HepG2 (cell line): ENCODE results near the gene EPHA4. TPM values are rescaled to one million over a fixed set of nuclear protein-coding genes. Genes with fewer than 3 reads are reported as not detected.

ENCODE experiments used
- ATAC-seq: fragments of 200-7000 bp; cut with Tn5 transposase; 3 replicates; pipeline ENCODE4 v1.9.1; 2020; ENCODE audit warnings: mild to moderate bottlenecking, moderate library complexity
- BruUV-seq: library from RNA; stranded (reverse); fragments of 400-500 nt; replicated peaks from 2 replicates; lab custom pipeline; 2021; lab: Mats Ljungman, UMichigan
- CTCF ChIA-PET: fragments of 300-600 bp; formaldehyde crosslinking; extraction: SDS; loops from one replicate; lab custom pipeline; 2021; ENCODE audit warnings: low total read pairs, inconsistent platforms, low intra/inter-chr PET ratio; lab: Yijun Ruan, JAX
- POLR2A ChIA-PET: fragments of 350-600 bp; sonication (Branson Sonifier 250); formaldehyde crosslinking; loops from one replicate; lab custom pipeline; 2020; ENCODE audit warnings: antibody characterized with exemption, inconsistent platforms; lab: Yijun Ruan, JAX
- DNase-seq: peaks from one replicate; pipeline ENCODE4 v3.0.0-alpha.2; 2015; ENCODE audit warnings: low spot score
- FAIRE-seq: peaks from 3 replicates; lab custom pipeline; 2011; peaks lifted over from hg19 to GRCh38; lab: Jason Lieb, UNC
- H2AFZ ChIP-seq: one replicate; pipeline ENCODE4 v1.6.1; 2011; ENCODE audit warnings: low read length, inconsistent platforms
- H3K27ac ChIP-seq: fragments of 300-600 bp; 3 replicates; pipeline ENCODE4 v1.8.0; 2011; ENCODE audit warnings: mixed run types, mild to moderate bottlenecking, mixed read lengths, low read length, inconsistent platforms; ENCODE audit not compliant: insufficient read depth; ENCODE audit errors: extremely low read length
- H3K27me3 ChIP-seq, 2 experiments: fragments of 200-600 bp in 1 of 2; 2 replicates in 1 of 2; 3 replicates in 1 of 2; pipeline versions ENCODE4 v1.6.0 to v1.8.0; 2011; ENCODE audit warnings: low read length in 2 of 2, mild to moderate bottlenecking in 2 of 2, moderate library complexity in 2 of 2, inconsistent platforms in 1 of 2; ENCODE audit not compliant: insufficient read depth in 2 of 2, control insufficient read depth in 1 of 2
- H3K36me3 ChIP-seq, 2 experiments: fragments of 200-600 bp in 1 of 2; replicated peaks in 1 of 2; 2 replicates in 1 of 2; 3 replicates in 1 of 2; pipeline versions ENCODE4 v1.5.1 to v1.8.0; 2011; ENCODE audit warnings: low read length in 2 of 2, inconsistent platforms in 1 of 2; ENCODE audit not compliant: insufficient read depth in 2 of 2, control insufficient read depth in 1 of 2
- H3K4me1 ChIP-seq: 2 replicates; pipeline ENCODE4 v1.5.1; 2012; ENCODE audit warnings: low read length, inconsistent platforms; ENCODE audit not compliant: insufficient read depth
- H3K4me2 ChIP-seq: 2 replicates; pipeline ENCODE4 v1.6.0; 2011; ENCODE audit warnings: low read depth, low read length, inconsistent platforms
- H3K4me3 ChIP-seq, 3 experiments: fragments of 200-600 bp in 1 of 3; sonication (generic), shearing (Covaris generic) in 1 of 3; replicated peaks in 1 of 3; 2 replicates each; pipeline ENCODE4 v1.5.1; 2011 to 2016; ENCODE audit warnings: low read length in 3 of 3, inconsistent platforms in 2 of 3, low read depth in 2 of 3, mild to moderate bottlenecking in 2 of 3, control low read depth in 1 of 3, mixed read lengths in 1 of 3; ENCODE audit not compliant: insufficient read depth in 1 of 3
- H3K79me2 ChIP-seq: one replicate; pipeline ENCODE4 v1.6.1; 2011; ENCODE audit warnings: low read length, inconsistent platforms; ENCODE audit not compliant: insufficient read depth
- H3K9ac ChIP-seq: 2 replicates; pipeline ENCODE4 v1.6.0; 2011; ENCODE audit warnings: mild to moderate bottlenecking, low read depth, low read length, inconsistent platforms; ENCODE audit not compliant: insufficient read depth
- H3K9me3 ChIP-seq: 2 replicates; pipeline ENCODE4 v1.5.1; 2012; ENCODE audit warnings: mild to moderate bottlenecking, low read length
- H4K20me1 ChIP-seq: 2 replicates; pipeline ENCODE4 v1.6.0; 2011; ENCODE audit warnings: inconsistent platforms, mild to moderate bottlenecking, low read length, moderate library complexity; ENCODE audit not compliant: insufficient read depth
- ARNT2 ChIP-seq: sonication (generic); formaldehyde crosslinking; IDR thresholded peaks from 2 replicates; pipeline ENCODE4 v1.8.0; 2022; ENCODE audit warnings: mild to moderate bottlenecking, low read depth, missing genetic modification reagents, moderate library complexity
- DPF2 ChIP-seq: sonication (generic); formaldehyde crosslinking; IDR thresholded peaks from 2 replicates; pipeline ENCODE4 v1.4.0; 2020; ENCODE audit warnings: mild to moderate bottlenecking, low read depth, missing genetic modification reagents, borderline replicate concordance
- HOXA3 ChIP-seq: sonication (generic); formaldehyde crosslinking; IDR thresholded peaks from 2 replicates; pipeline ENCODE4 v1.5.0; 2020; ENCODE audit warnings: missing genetic modification reagents
- MAFK ChIP-seq, 2 experiments: IDR thresholded peaks in 1 of 2; conservative IDR thresholded peaks in 1 of 2; 2 replicates each; pipeline ENCODE4 v1.6.1; 2011; ENCODE audit warnings: improper control_type of control experiment in 2 of 2, low read length in 2 of 2
- MED8 ChIP-seq: sonication (generic); formaldehyde crosslinking; IDR thresholded peaks from 2 replicates; pipeline ENCODE4 v1.8.1; 2023; ENCODE audit warnings: mild to moderate bottlenecking, missing genetic modification reagents; ENCODE audit not compliant: insufficient replicate concordance
- MZF1 ChIP-seq: sonication (generic); formaldehyde crosslinking; IDR thresholded peaks from 2 replicates; pipeline ENCODE4 v1.8.1; 2023; ENCODE audit warnings: mild to moderate bottlenecking, missing genetic modification reagents, borderline replicate concordance
- PITX1 ChIP-seq: sonication (generic); formaldehyde crosslinking; IDR thresholded peaks from 2 replicates; pipeline ENCODE4 v1.5.1; 2020; ENCODE audit warnings: mild to moderate bottlenecking, missing genetic modification reagents
- RAD21 ChIP-seq: fragments of 450-650 bp; formaldehyde crosslinking; IDR thresholded peaks from 2 replicates; pipeline ENCODE4 v1.5.0; 2020; ENCODE audit warnings: mild to moderate bottlenecking
- RNF2 ChIP-seq: fragments of 450-650 bp; conservative IDR thresholded peaks from 2 replicates; pipeline ENCODE4 v1.6.1; 2016; ENCODE audit warnings: low read depth
- TARDBP ChIP-seq: sonication (generic); formaldehyde crosslinking; IDR thresholded peaks from 2 replicates; pipeline ENCODE4 v1.8.0; 2022; ENCODE audit warnings: mild to moderate bottlenecking, missing genetic modification reagents
- TCF7L2 ChIP-seq: IDR thresholded peaks from 2 replicates; pipeline ENCODE4 v1.6.1; 2011; ENCODE audit warnings: mild to moderate bottlenecking, low read depth, low read length, moderate library complexity
- ZBTB1 ChIP-seq: sonication (generic); formaldehyde crosslinking; IDR thresholded peaks from 2 replicates; pipeline ENCODE4 v1.4.0; 2020; ENCODE audit warnings: missing genetic modification reagents, borderline replicate concordance
- ZBTB10 ChIP-seq: sonication (generic); formaldehyde crosslinking; IDR thresholded peaks from 2 replicates; pipeline ENCODE4 v1.4.0; 2020; ENCODE audit warnings: missing genetic modification reagents, borderline replicate concordance
- ZKSCAN1 ChIP-seq: fragments of 150-350 bp; IDR thresholded peaks from 2 replicates; pipeline ENCODE4 v1.6.1; 2014; ENCODE audit warnings: low read length
- ZKSCAN5 ChIP-seq: sonication (generic); formaldehyde crosslinking; IDR thresholded peaks from 2 replicates; pipeline ENCODE4 v1.5.1; 2020; ENCODE audit warnings: mild to moderate bottlenecking, missing genetic modification reagents
- ZNF18 ChIP-seq: sonication (generic); formaldehyde crosslinking; IDR thresholded peaks from 2 replicates; pipeline ENCODE4 v1.8.0; 2022; ENCODE audit warnings: mild to moderate bottlenecking, missing genetic modification reagents; ENCODE audit not compliant: insufficient replicate concordance
- ZNF234 ChIP-seq: sonication (generic); formaldehyde crosslinking; conservative IDR thresholded peaks from 2 replicates; pipeline ENCODE4 v1.5.1; 2020; ENCODE audit warnings: mild to moderate bottlenecking, missing genetic modification reagents
- ZNF674 ChIP-seq: sonication (generic); formaldehyde crosslinking; IDR thresholded peaks from 2 replicates; pipeline ENCODE4 v1.5.0; 2020; ENCODE audit warnings: low read depth, mild to moderate bottlenecking, missing genetic modification reagents
- ZNF790 ChIP-seq: sonication (generic); formaldehyde crosslinking; IDR thresholded peaks from 2 replicates; pipeline ENCODE4 v1.8.0; 2022; ENCODE audit warnings: missing genetic modification reagents, mild to moderate bottlenecking, borderline replicate concordance
- ZNF850 ChIP-seq: sonication (generic); formaldehyde crosslinking; conservative IDR thresholded peaks from 2 replicates; pipeline ENCODE4 v1.9.0; 2021; ENCODE audit warnings: mild to moderate bottlenecking, missing genetic modification reagents
- WGBS: methylation state at CpG from one replicate; pipeline ENCODE4 v1.1.6; 2017; ENCODE audit warnings: low lambda C conversion rate; 5-methylcytosine and 5-hydroxymethylcytosine counted together
- in situ Hi-C: cut with HindIII; loops from 2 replicates; pipeline ENCODE4 v1.10.0; 2017; ENCODE audit warnings: low pct_unique_long_range_greater_than_20kb; ENCODE audit not compliant: extremely low pct_ligation_motif_present
- intact Hi-C: fragments of 100-400 bp; cut with micrococcal nuclease; formaldehyde crosslinking; loops from one replicate; pipeline ENCODE4 v1.10.0; 2022; ENCODE audit not compliant: unreplicated experiment
- polyA plus RNA-seq, 8 experiments: library from polyadenylated mRNA; depleted of rRNA in 3 of 8; stranded (reverse) in 7 of 8; unstranded in 1 of 8; fragments of >200 nt; fragmentation: Illumina TruSeq in 4 of 8; extraction: Trizol in 4 of 8; gene quantifications; 2 replicates each; pipeline versions ENCODE4 v1.2.1 to v1.2.3, GENCODE V29; 2011 to 2016; ENCODE audit warnings: low read depth in 4 of 8, missing spikeins in 1 of 8, mixed read lengths in 1 of 8; ENCODE audit not compliant: insufficient read depth in 1 of 8
- total RNA-seq, 5 experiments: library from RNA; depleted of rRNA; stranded (reverse); fragments of >200 nt; fragmentation: Illumina TruSeq; extraction: Trizol; gene quantifications; 2 replicates each; pipeline ENCODE4 v1.2.3, GENCODE V29; 2016; ENCODE audit warnings: low read depth in 1 of 5

The EPHA4 gene
- total and polyA plus RNA-seq, 2 of the 13 experiments (the other 11 are each of a cell fraction or from before 2014, with no cell fraction given) = not detected

- Histone ChIP-seq H3K4me3 (peak overlapping the region; percentile 2 to 68 (median 37); a peak in 3 of 6 replicates), H3K79me2 (no peaks in the 10 kb centered on the region), H4K20me1 (no peaks in the 10 kb centered on the region), H2AFZ (peak overlapping the region; percentile 4), H3K36me3 (no peaks in the 10 kb centered on the region), H3K9ac (0 out of 2 replicates have a peak overlapping the region, but pooled peaks have one; percentile 23), H3K4me1 (peaks cover 7% of the 10 kb centered on the region), H3K9me3 (no peaks in the 10 kb centered on the region), H3K27me3 (peaks cover 4 to 45% of the 10 kb centered on the region in 2 experiments; a peak in 4 of 5 replicates), H3K27ac (no peak overlapping the region), H3K4me2 (peak overlapping the region; percentile 87)
- ChIA-PET CTCF (interaction anchor here (1.8 to 2.5 kb wide), 2 partner anchors 887 to 1837 kb away, joined by 13 to 33 read pairs; no protein-coding TSS in a partner anchor), POLR2A (no interaction called here)
- in situ Hi-C loops (loop anchor here (5.0 to 25.0 kb wide), 3 partner anchors 886 to 1836 kb away; no protein-coding TSS in a partner anchor), intact Hi-C loops (loop anchor here (1.0 kb wide), 2 partner anchors 886 to 1837 kb away; no protein-coding TSS in a partner anchor)
- BruUV-seq = no TSS peak
- ATAC-seq (peak; percentile 97), FAIRE-seq (no peak), DNase-seq (peak; percentile 36)
- WGBS = 18% methylated on average over 42 of the region's 63 CpGs
- peak; percentile 34 for TF ChIP-seq MED8 (CRISPR knock-in tag)
- TF ChIP-seq RNF2 = peak; percentile 59; the same call in 1 of the 2 replicates
- no peak for TF ChIP-seq MAFK (conservative IDR thresholded peaks at IDR 0.05 in 1 of 2, IDR thresholded peaks at IDR 0.05 in 1 of 2; ENCODE audit: low read length in 2 of 2)
- TF ChIP-seq DPF2 (CRISPR knock-in tag) = no peak
- peak; percentile 90 for TF ChIP-seq ARNT2 (CRISPR knock-in tag)
- no peak for TF ChIP-seq ZKSCAN5 (CRISPR knock-in tag)
- no peak for TF ChIP-seq TARDBP (CRISPR knock-in tag)
- TF ChIP-seq RAD21 = peak; percentile 98
- peak; percentile 38; the same call in 1 of the 2 replicates for TF ChIP-seq HOXA3 (CRISPR knock-in tag)
- TF ChIP-seq PITX1 (CRISPR knock-in tag) = 0 out of 2 replicates have a peak, but pooled peaks have one; percentile 4
- TF ChIP-seq ZNF850 = no peak
- TF ChIP-seq MZF1 (CRISPR knock-in tag) = no peak
- TF ChIP-seq ZNF18 (CRISPR knock-in tag) = no peak
- TF ChIP-seq ZKSCAN1 = no peak
- TF ChIP-seq ZNF234 (CRISPR knock-in tag) = no peak
- no peak for TF ChIP-seq ZNF674 (CRISPR knock-in tag)
- no peak for TF ChIP-seq ZNF790 (CRISPR knock-in tag)
- TF ChIP-seq ZBTB10 (CRISPR knock-in tag) = no peak
- TF ChIP-seq ZBTB1 (CRISPR knock-in tag) = peak; percentile 63; the same call in 1 of the 2 replicates
- no peak for TF ChIP-seq TCF7L2
These were observed 1.5 kb upstream of the EPHA4 start for GRCh38 chr2:221573430-221574230.
